CD4-positive, CD25-positive, alpha-beta regulatory T cell (primary cell): ENCODE measurements around the gene CORO1C. TPM values are rescaled to one million over a fixed set of nuclear protein-coding genes. Genes with fewer than 3 reads are reported as not detected.

Experiments
- ATAC-seq, 2 donors: fragments of 150-1000 bp; cut with Tn5 transposase; one replicate each; pipeline ENCODE4 v1.10.0; 2021; ENCODE audit warnings: low read depth in 2 of 2, moderate number of reproducible peaks in 2 of 2, moderate library complexity in 1 of 2
- DNase-seq, 3 donors: peaks; one replicate each; pipeline versions ENCODE4 v3.0.0 to v3.0.0-alpha.2; 2012 to 2022; ENCODE audit warnings: mixed read lengths in 1 of 3
- H3K27ac ChIP-seq: one replicate; pipeline ENCODE4 v1.7.0; 2013; ENCODE audit warnings: mild to moderate bottlenecking, low read length; ENCODE audit not compliant: insufficient read depth, poor library complexity, severe bottlenecking
- H3K27me3 ChIP-seq: one replicate; pipeline ENCODE4 v1.7.0; 2013; ENCODE audit warnings: low read length; ENCODE audit not compliant: control insufficient read depth, insufficient read depth
- H3K36me3 ChIP-seq: one replicate; pipeline ENCODE4 v1.7.0; 2013; ENCODE audit warnings: mild to moderate bottlenecking, low read length, moderate library complexity; ENCODE audit not compliant: control insufficient read depth, insufficient read depth
- H3K4me1 ChIP-seq: 2 replicates; pipeline ENCODE4 v1.7.0; 2013; ENCODE audit warnings: mild to moderate bottlenecking, low read length; ENCODE audit not compliant: insufficient read depth, control insufficient read depth, poor library complexity, severe bottlenecking
- H3K4me3 ChIP-seq: one replicate; pipeline ENCODE4 v1.7.0; 2013; ENCODE audit warnings: low read depth, mild to moderate bottlenecking, low read length, moderate library complexity
- H3K9me3 ChIP-seq, 2 experiments: 1 replicate in 1 of 2; 2 replicates in 1 of 2; pipeline ENCODE4 v1.7.0; 2013; ENCODE audit warnings: low read length in 2 of 2, mild to moderate bottlenecking in 1 of 2, moderate library complexity in 1 of 2; ENCODE audit not compliant: control insufficient read depth in 2 of 2
- H3K27ac Mint-ChIP-seq, 3 donors: one replicate each; pipeline ENCODE4 v1.8.0; 2020 to 2022; ENCODE audit warnings: mild to moderate bottlenecking in 3 of 3, mixed read lengths in 3 of 3, moderate library complexity in 2 of 3
- H3K27me3 Mint-ChIP-seq: one replicate; pipeline ENCODE4 v1.8.0; 2022; ENCODE audit warnings: mild to moderate bottlenecking, mixed read lengths
- H3K36me3 Mint-ChIP-seq: one replicate; pipeline ENCODE4 v1.8.0; 2020; ENCODE audit warnings: mixed read lengths
- H3K4me1 Mint-ChIP-seq, 4 donors: one replicate each; pipeline ENCODE4 v1.8.0; 2020 to 2022; ENCODE audit warnings: mixed read lengths in 4 of 4, mild to moderate bottlenecking in 1 of 4
- H3K4me3 Mint-ChIP-seq, 4 donors: one replicate each; pipeline ENCODE4 v1.8.0; 2020 to 2022; ENCODE audit warnings: mild to moderate bottlenecking in 4 of 4, mixed read lengths in 4 of 4, moderate library complexity in 3 of 4
- H3K9me3 Mint-ChIP-seq, 7 donors: one replicate each; pipeline ENCODE4 v1.8.0; 2020 to 2022; ENCODE audit warnings: mixed read lengths in 7 of 7, mild to moderate bottlenecking in 3 of 7, moderate library complexity in 2 of 7
- polyA plus RNA-seq, 4 donors: library from polyadenylated mRNA; unstranded; fragments of 300-500 nt; fragmentation: Illumina TruSeq; gene quantifications; one replicate each; pipeline ENCODE4 v1.2.3, GENCODE V29; 2021
- total RNA-seq: library from RNA; stranded (reverse); gene quantifications from one replicate; pipeline ENCODE4 v1.2.3, GENCODE V29; 2022

The CORO1C gene
- total and polyA plus RNA-seq, 5 donors from 2014 or later, result 9.4 to 22.8 (median 21.2) TPM

DNA sequence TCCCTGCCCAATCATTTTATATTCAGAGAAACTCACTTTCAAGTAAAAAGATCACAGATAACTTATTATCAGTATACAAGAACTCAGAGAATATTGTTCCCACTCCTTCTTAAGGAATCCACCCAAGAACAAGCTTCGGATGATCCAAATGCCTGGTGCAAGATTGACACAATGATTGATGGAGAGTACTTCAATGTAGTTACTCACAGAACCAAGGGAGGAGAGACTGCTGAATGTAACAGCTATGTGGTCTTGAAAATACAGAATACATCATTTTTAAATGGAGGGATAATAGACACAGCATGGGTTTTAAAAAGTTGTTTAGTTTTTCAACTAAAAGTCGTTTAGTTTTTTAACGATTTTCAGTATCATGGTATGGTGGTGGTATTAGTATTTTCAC is 59.3 kb downstream of the CORO1C start:
- DNase-seq, result no peak
- ATAC-seq, result no peak
- Histone ChIP-seq H3K27ac (no peak overlapping the region), H3K4me1 (no peaks in the 10 kb centered on the region), H3K27me3 (no peaks in the 10 kb centered on the region), H3K9me3 (no peaks in the 10 kb centered on the region), H3K36me3 (no peaks in the 10 kb centered on the region), H3K4me3 (no peak overlapping the region)
- Mint-ChIP-seq H3K4me1 (peaks cover 0 to 6% (median 0%) of the 10 kb centered on the region in 4 donors), H3K27ac (no peak overlapping the region), H3K4me3 (no peak overlapping the region), H3K27me3 (no peaks in the 10 kb centered on the region), H3K9me3 (peaks cover 0 to 2% (median 0%) of the 10 kb centered on the region in 7 donors), H3K36me3 (peaks cover 16% of the 10 kb centered on the region)

DNA sequence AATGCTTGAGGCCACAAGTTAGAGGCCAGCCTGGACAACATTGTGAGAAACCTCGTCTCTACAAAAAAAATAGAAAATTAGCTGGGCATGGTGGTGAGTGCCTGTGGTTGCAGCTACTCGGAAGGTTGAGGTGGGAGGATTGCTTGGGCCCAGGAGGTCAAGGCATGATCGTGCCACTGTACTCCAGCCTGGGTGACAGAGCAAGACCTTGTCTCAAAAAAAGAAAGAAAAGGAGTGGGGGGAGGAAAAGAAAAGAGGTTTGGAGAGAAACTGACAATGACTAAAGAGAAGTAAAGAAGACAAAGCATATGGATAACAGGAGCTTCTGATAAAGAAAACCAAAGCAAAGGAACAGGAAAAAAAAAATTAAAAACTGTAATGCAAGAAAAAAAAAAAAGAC is 60.2 kb downstream of the CORO1C start:
- no peaks in the 10 kb centered on the region for H3K27me3 Mint-ChIP-seq
- no peaks in the 10 kb centered on the region for H3K9me3 ChIP-seq
- H3K27ac ChIP-seq, result no peak overlapping the region
- H3K4me3 Mint-ChIP-seq, result no peak overlapping the region
- H3K4me3 ChIP-seq, result no peak overlapping the region
- no peaks in the 10 kb centered on the region for H3K36me3 ChIP-seq
- no peak for DNase-seq
- ATAC-seq, result no peak
- H3K9me3 Mint-ChIP-seq, result peaks cover 0 to 2% (median 0%) of the 10 kb centered on the region in 7 donors
- H3K27ac Mint-ChIP-seq, result peak overlapping the region in 1 of 3 donors; percentile 55
- H3K4me1 ChIP-seq, result no peaks in the 10 kb centered on the region
- H3K4me1 Mint-ChIP-seq, result peaks cover 0 to 6% (median 0%) of the 10 kb centered on the region in 4 donors
- peaks cover 14% of the 10 kb centered on the region for H3K36me3 Mint-ChIP-seq
- H3K27me3 ChIP-seq, result no peaks in the 10 kb centered on the region

DNA sequence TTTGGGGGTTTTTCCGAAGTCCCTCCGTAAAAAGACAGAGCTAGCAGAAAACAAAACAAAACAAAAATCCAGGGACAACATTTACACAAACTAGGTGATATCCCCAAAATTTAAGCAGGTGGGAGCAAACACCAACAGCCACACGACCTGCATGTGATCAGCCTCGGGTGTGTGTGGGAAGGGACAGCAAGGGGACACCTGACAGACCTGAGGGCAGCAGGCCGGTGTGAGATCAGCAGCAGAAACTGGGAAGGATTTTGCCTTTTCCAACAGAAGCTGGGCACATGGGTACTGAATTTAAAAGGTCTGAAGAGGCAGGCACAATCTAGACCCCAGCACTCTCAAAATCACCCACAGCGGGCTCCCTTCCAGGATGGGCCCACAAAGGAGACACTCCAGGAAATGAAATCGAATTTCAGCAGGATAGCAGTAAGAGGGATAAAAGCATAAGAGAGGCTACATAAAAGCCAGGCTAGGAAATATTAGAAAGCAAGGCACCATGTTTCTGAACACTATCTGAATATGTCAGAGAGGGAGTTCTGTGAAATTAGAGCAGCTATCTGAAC is 61.2 kb downstream of the CORO1C start:
- DNase-seq (no peak), ATAC-seq (no peak)
- H3K27me3 Mint-ChIP-seq, result no peaks in the 10 kb centered on the region
- Histone ChIP-seq H3K27ac (no peak overlapping the region), H3K4me1 (peaks cover under 1% of the 10 kb centered on the region), H3K9me3 (no peaks in the 10 kb centered on the region), H3K36me3 (no peaks in the 10 kb centered on the region), H3K4me3 (no peak overlapping the region), H3K27me3 (no peaks in the 10 kb centered on the region)
- H3K4me1 Mint-ChIP-seq, result peaks cover 0 to 4% (median 0%) of the 10 kb centered on the region in 4 donors
- no peak overlapping the region for H3K4me3 Mint-ChIP-seq
- peaks cover 7% of the 10 kb centered on the region for H3K36me3 Mint-ChIP-seq
- no peak overlapping the region for H3K27ac Mint-ChIP-seq
- H3K9me3 Mint-ChIP-seq, result no peaks in the 10 kb centered on the region

DNA sequence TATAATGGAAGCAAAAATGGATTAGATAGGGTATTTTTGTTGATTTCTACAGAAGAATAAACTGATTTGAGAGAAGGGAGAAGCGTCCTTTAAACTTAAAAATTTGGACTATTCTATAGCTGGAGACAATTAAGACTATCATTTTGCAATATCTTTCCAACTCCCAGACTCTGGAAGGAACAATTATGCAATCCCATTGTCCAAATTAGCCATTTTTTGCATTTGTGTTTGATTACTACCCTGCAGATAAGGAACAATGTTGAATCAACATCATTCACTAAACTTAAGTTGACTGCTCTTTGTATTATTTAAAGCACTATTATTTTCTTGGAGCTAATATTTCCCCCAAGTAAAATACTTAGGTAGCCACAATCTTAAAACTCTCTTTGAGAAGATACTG is 62.8 kb downstream of the CORO1C start:
- H3K36me3 Mint-ChIP-seq, result no peaks in the 10 kb centered on the region
- Histone ChIP-seq H3K36me3 (no peaks in the 10 kb centered on the region), H3K27ac (no peak overlapping the region), H3K4me3 (no peak overlapping the region), H3K27me3 (no peaks in the 10 kb centered on the region), H3K9me3 (no peaks in the 10 kb centered on the region), H3K4me1 (peaks cover 11% of the 10 kb centered on the region)
- no peak for ATAC-seq
- no peaks in the 10 kb centered on the region for H3K27me3 Mint-ChIP-seq
- no peaks in the 10 kb centered on the region for H3K9me3 Mint-ChIP-seq
- H3K27ac Mint-ChIP-seq, result no peak overlapping the region
- DNase-seq, result no peak
- no peak overlapping the region for H3K4me3 Mint-ChIP-seq
- H3K4me1 Mint-ChIP-seq, result peaks cover 6 to 10% (median 8%) of the 10 kb centered on the region in 4 donors

DNA sequence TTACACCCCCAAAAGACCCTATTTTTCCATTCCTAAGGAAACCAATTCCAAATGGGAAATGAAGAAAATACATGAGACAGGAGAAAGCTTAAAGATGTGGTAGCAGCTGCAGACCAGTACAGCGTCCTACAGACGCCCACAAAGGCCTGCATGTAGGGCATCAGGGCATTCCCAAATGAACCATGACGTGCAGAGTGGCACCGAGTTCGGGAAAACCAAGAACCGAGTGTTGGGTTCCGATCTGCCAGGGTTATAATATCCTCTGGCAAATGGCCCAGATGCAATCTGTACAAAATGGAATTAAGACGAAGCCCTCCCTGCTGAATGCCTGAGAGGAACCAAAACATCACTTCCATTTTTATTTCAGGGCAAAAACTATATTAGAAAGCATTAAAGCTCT is 63.3 kb downstream of the CORO1C start:
- H3K27ac ChIP-seq, result no peak overlapping the region
- Mint-ChIP-seq H3K9me3 (no peaks in the 10 kb centered on the region), H3K4me3 (no peak overlapping the region), H3K4me1 (peaks cover 6 to 15% (median 11%) of the 10 kb centered on the region in 4 donors), H3K27ac (no peak overlapping the region), H3K27me3 (no peaks in the 10 kb centered on the region), H3K36me3 (no peaks in the 10 kb centered on the region)
- H3K4me1 ChIP-seq, result peaks cover 11% of the 10 kb centered on the region
- H3K36me3 ChIP-seq, result no peaks in the 10 kb centered on the region
- ATAC-seq (no peak), DNase-seq (no peak)
- no peak overlapping the region for H3K4me3 ChIP-seq
- no peaks in the 10 kb centered on the region for H3K9me3 ChIP-seq
- no peaks in the 10 kb centered on the region for H3K27me3 ChIP-seq

DNA sequence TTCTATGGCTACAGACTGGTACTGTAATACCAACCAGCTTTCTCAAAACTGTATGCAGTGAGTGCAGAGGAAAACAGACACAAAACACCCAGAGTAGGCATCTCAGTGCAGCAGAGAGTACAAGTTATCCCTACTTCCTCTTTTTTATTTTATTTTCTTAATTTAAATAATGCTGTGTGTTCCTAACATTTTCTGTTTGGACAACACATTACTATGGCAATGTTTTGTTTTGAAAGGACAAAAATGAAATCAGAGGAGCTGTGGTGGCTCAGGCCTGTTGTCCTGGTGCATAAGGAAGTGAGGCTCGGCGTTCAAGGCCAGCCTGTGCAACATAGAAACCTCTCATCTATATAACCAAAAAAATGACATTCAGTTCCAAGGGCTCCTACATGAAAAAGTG is 64.0 kb downstream of the CORO1C start:
- ATAC-seq (no peak), DNase-seq (no peak)
- H3K4me3 Mint-ChIP-seq, result no peak overlapping the region
- no peak overlapping the region for H3K4me3 ChIP-seq
- peaks cover 6 to 18% (median 13%) of the 10 kb centered on the region in 4 donors for H3K4me1 Mint-ChIP-seq
- no peaks in the 10 kb centered on the region for H3K36me3 Mint-ChIP-seq
- no peaks in the 10 kb centered on the region for H3K27me3 Mint-ChIP-seq
- no peaks in the 10 kb centered on the region for H3K9me3 ChIP-seq
- H3K4me1 ChIP-seq, result peaks cover 11% of the 10 kb centered on the region
- H3K9me3 Mint-ChIP-seq, result no peaks in the 10 kb centered on the region
- H3K36me3 ChIP-seq, result no peaks in the 10 kb centered on the region
- H3K27ac ChIP-seq, result no peak overlapping the region
- no peak overlapping the region for H3K27ac Mint-ChIP-seq
- H3K27me3 ChIP-seq, result no peaks in the 10 kb centered on the region

DNA sequence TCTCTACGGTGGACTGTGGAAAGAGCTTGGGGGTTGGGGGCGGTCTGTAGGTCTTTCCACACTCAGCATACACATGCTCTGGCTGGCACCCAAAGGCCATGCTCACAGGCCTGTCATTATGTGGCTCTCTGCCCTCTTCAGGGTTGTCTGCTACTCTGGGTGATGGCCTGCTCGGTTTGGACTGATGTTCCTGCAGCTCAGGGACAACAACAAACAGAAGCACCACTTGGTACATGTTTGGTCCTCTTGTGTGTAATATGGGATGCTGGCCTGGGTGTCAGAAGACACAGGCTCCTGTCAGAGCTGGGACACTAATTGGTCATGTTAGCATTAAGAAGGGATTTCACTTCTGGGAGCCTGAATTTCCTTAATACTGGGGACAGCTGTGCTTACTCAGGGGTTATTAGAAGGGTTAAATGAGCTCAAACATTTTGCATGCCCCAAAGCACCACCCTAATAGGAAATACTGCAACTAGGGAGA is 64.9 kb downstream of the CORO1C start:
- Histone ChIP-seq H3K4me1 (peaks cover 11% of the 10 kb centered on the region), H3K36me3 (no peaks in the 10 kb centered on the region), H3K27me3 (no peaks in the 10 kb centered on the region), H3K9me3 (no peaks in the 10 kb centered on the region), H3K27ac (no peak overlapping the region), H3K4me3 (no peak overlapping the region)
- H3K27ac Mint-ChIP-seq, result peak overlapping the region in 1 of 3 donors; percentile 17
- no peaks in the 10 kb centered on the region for H3K9me3 Mint-ChIP-seq
- H3K4me1 Mint-ChIP-seq, result peaks cover 6 to 18% (median 13%) of the 10 kb centered on the region in 4 donors
- H3K36me3 Mint-ChIP-seq, result no peaks in the 10 kb centered on the region
- H3K27me3 Mint-ChIP-seq, result no peaks in the 10 kb centered on the region
- DNase-seq (no peak), ATAC-seq (no peak)
- no peak overlapping the region for H3K4me3 Mint-ChIP-seq

DNA sequence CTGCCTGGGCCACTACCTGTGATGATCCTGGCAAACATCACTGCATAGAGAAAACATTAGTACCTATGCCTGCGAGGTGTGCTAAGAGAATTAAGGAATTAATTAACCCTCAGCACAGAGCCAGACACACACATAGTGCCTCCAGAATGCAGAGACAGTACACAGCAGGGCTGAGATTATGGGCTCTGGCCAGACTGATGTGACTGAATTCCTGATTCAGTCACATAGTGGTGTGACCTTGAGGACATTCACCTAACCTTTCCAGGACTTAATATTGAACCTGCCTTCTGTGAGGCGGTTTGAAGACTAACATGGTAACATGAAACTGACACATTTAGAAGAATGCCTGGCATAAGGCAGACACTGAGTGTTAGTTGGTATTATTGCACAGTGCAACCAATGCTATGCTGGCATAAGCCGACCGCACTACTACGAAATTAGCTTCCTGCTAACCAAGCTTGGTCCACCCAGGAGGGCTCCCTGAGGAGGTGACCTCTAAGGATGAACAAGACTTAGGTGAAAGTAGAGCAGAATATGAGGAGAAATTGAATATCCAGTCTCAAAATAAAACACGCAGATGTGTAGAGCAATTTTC is 65.6 kb downstream of the CORO1C start:
- no peak for ATAC-seq
- no peaks in the 10 kb centered on the region for H3K9me3 Mint-ChIP-seq
- no peak overlapping the region for H3K27ac Mint-ChIP-seq
- Histone ChIP-seq H3K9me3 (no peaks in the 10 kb centered on the region), H3K27me3 (no peaks in the 10 kb centered on the region), H3K4me3 (no peak overlapping the region), H3K36me3 (no peaks in the 10 kb centered on the region), H3K27ac (no peak overlapping the region), H3K4me1 (peaks cover 11% of the 10 kb centered on the region)
- H3K36me3 Mint-ChIP-seq, result no peaks in the 10 kb centered on the region
- no peak overlapping the region for H3K4me3 Mint-ChIP-seq
- no peaks in the 10 kb centered on the region for H3K27me3 Mint-ChIP-seq
- DNase-seq, result no peak
- peaks cover 6 to 18% (median 13%) of the 10 kb centered on the region in 4 donors for H3K4me1 Mint-ChIP-seq
